HG02885 (cell line): ENCODE measurements around the gene BSN.

Experiments used
- ATAC-seq: cut with Tn5 transposase; IDR thresholded peaks from one replicate; pipeline ENCODE4 v1.9.1; 2021; ENCODE audit warnings: mild to moderate bottlenecking; ENCODE audit not compliant: unreplicated experiment, poor library complexity

The BSN gene

GRCh38 chr3:49623071-49623470 lies 68.8 kb downstream of the BSN start:
- no peak for ATAC-seq

- no peak for ATAC-seq
Measured at GRCh38 chr3:49625071-49625470, 70.8 kb downstream of the BSN start.

- ATAC-seq: no peak
Measured at GRCh38 chr3:49626101-49626581, 71.9 kb downstream of the BSN start.

GRCh38 chr3:49626796-49627195 lies 72.5 kb downstream of the BSN start:
- no peak for ATAC-seq

GRCh38 chr3:49627634-49628033 lies 73.4 kb downstream of the BSN start:
- ATAC-seq: no peak

GRCh38 chr3:49628249-49628648 lies 74.0 kb downstream of the BSN start:
- no peak for ATAC-seq

GRCh38 chr3:49629451-49629850 lies 75.2 kb downstream of the BSN start:
- no peak for ATAC-seq

GRCh38 chr3:49629866-49630265 lies 75.6 kb downstream of the BSN start:
- no peak for ATAC-seq

GRCh38 chr3:49630784-49631183 lies 76.5 kb downstream of the BSN start:
- ATAC-seq: no peak

GRCh38 chr3:49634736-49635135 lies 80.5 kb downstream of the BSN start:
- ATAC-seq: no peak

GRCh38 chr3:49636883-49637609 lies 82.8 kb downstream of the BSN start:
- ATAC-seq: no peak

GRCh38 chr3:49638445-49638844 lies 84.2 kb downstream of the BSN start:
- no peak for ATAC-seq

- ATAC-seq: no peak
Measured at GRCh38 chr3:49639551-49639950, 85.3 kb downstream of the BSN start.

GRCh38 chr3:49641292-49641691 lies 87.0 kb downstream of the BSN start:
- no peak for ATAC-seq

GRCh38 chr3:49641921-49642707 lies 87.8 kb downstream of the BSN start:
- no peak for ATAC-seq

- ATAC-seq: no peak
Measured at GRCh38 chr3:49642708-49643145, 88.5 kb downstream of the BSN start.

- no peak for ATAC-seq
Measured at GRCh38 chr3:49644684-49645083, 90.4 kb downstream of the BSN start.

- ATAC-seq: no peak
Measured at GRCh38 chr3:49646236-49646635, 92.0 kb downstream of the BSN start.

- no peak for ATAC-seq
Measured at GRCh38 chr3:49647741-49648140, 93.5 kb downstream of the BSN start.

- no peak for ATAC-seq
Measured at GRCh38 chr3:49648354-49649019, 94.2 kb downstream of the BSN start.

- ATAC-seq: no peak
Measured at GRCh38 chr3:49649576-49649975, 95.3 kb downstream of the BSN start.
